Kidney epithelial cell (primary cell): ENCODE measurements around the gene IL1RL2. TPM values are rescaled to one million over a fixed set of nuclear protein-coding genes. Genes with fewer than 3 reads are reported as not detected.

Experiments used
- DNase-seq: peaks from one replicate; pipeline ENCODE4 v3.0.0-alpha.2; 2010; ENCODE audit warnings: low read depth
- H3K27me3 ChIP-seq: 2 replicates; pipeline ENCODE4 v1.6.0; 2011; ENCODE audit warnings: low read length; ENCODE audit not compliant: control insufficient read depth, insufficient read depth
- H3K36me3 ChIP-seq: 2 replicates; pipeline ENCODE4 v1.5.1; 2011; ENCODE audit warnings: low read length; ENCODE audit not compliant: control insufficient read depth, insufficient read depth
- H3K4me3 ChIP-seq: 2 replicates; pipeline ENCODE4 v1.5.1; 2011; ENCODE audit warnings: low read depth, mild to moderate bottlenecking, control low read depth, low read length
- total RNA-seq: library from RNA; depleted of rRNA; stranded (reverse); fragments of >200 nt; gene quantifications from 2 replicates; pipeline ENCODE4 v1.2.3, GENCODE V29; 2015
- TF ChIP-seq, protein P1 (sequence below): IDR thresholded peaks from 2 replicates; pipeline ENCODE4 v1.5.1; 2011; ENCODE audit warnings: mild to moderate bottlenecking, moderate library complexity, low read length, control low read depth, inconsistent platforms; ENCODE audit not compliant: insufficient read depth, poor library complexity, severe bottlenecking

Gene IL1RL2
- total RNA-seq, 1 donor from 2014 or later, result 2.1 TPM

DNA sequence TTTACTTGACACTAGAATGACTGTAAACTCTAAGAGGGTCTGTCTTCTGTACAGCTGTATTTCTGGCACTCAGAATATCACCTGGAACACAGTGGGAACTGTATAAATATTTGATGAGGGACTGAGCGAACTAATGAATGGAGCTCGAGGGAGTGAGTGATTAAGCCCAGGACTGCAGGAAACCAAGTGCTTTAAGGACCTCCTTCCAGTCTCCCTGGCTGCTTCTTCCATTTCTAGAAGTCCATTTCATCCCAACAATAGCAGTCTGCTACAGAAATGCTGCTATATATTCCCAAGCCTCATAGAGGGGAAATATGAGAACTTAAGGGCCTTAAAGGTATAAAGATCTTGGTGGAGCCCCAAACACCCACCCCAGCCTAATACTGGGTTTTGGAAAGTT is 2.8 kb upstream of the IL1RL2 start:
- no peak for DNase-seq
- H3K36me3 ChIP-seq, result no peaks in the 10 kb centered on the region
- TF ChIP-seq, protein P1, sequence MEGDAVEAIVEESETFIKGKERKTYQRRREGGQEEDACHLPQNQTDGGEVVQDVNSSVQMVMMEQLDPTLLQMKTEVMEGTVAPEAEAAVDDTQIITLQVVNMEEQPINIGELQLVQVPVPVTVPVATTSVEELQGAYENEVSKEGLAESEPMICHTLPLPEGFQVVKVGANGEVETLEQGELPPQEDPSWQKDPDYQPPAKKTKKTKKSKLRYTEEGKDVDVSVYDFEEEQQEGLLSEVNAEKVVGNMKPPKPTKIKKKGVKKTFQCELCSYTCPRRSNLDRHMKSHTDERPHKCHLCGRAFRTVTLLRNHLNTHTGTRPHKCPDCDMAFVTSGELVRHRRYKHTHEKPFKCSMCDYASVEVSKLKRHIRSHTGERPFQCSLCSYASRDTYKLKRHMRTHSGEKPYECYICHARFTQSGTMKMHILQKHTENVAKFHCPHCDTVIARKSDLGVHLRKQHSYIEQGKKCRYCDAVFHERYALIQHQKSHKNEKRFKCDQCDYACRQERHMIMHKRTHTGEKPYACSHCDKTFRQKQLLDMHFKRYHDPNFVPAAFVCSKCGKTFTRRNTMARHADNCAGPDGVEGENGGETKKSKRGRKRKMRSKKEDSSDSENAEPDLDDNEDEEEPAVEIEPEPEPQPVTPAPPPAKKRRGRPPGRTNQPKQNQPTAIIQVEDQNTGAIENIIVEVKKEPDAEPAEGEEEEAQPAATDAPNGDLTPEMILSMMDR, result no peak
- no peak overlapping the region for H3K4me3 ChIP-seq
- no peaks in the 10 kb centered on the region for H3K27me3 ChIP-seq

DNA sequence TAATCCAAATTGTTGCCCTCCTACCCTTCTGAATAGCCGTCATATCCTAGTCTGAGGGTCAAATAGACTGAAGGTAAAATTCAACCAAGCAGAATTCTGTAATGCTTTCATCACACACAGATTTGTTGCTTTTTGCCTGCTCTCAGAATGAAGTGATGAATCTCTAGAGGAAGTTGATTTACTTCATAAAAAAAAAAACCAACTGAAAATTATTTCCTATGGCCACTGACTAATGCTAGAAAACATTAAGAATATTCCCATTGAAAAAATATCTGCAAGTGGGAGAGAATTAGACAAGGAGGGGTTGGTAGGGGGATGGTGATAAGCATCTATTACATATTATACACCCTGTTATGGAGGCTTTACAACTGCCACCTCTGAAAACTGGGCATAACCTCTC is 2.3 kb upstream of the IL1RL2 start:
- no peak overlapping the region for H3K4me3 ChIP-seq
- TF ChIP-seq, protein P1, result no peak
- DNase-seq, result no peak
- no peaks in the 10 kb centered on the region for H3K27me3 ChIP-seq
- H3K36me3 ChIP-seq, result no peaks in the 10 kb centered on the region

DNA sequence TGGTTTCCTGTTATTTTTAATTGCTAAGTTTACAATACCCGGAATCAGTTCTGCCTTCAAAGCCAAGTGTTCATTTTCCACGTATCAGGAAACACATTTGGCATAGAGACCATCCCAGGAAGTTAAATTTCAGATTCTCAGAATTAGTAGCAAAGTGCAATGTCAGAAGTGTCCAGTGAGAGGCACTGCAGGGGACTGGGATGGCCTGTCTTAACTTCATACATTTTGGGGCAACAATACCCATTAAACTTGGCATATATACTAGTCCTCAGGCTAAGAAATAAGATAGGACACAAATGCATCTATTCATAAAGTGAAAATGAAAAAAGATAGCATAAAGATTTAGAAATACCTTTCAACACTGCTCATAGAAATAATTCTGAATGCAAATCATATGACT is 1.5 kb upstream of the IL1RL2 start:
- Histone ChIP-seq H3K4me3 (no peak overlapping the region), H3K36me3 (no peaks in the 10 kb centered on the region), H3K27me3 (no peaks in the 10 kb centered on the region)
- no peak for DNase-seq
- TF ChIP-seq, protein P1, result peak; percentile 47

DNA sequence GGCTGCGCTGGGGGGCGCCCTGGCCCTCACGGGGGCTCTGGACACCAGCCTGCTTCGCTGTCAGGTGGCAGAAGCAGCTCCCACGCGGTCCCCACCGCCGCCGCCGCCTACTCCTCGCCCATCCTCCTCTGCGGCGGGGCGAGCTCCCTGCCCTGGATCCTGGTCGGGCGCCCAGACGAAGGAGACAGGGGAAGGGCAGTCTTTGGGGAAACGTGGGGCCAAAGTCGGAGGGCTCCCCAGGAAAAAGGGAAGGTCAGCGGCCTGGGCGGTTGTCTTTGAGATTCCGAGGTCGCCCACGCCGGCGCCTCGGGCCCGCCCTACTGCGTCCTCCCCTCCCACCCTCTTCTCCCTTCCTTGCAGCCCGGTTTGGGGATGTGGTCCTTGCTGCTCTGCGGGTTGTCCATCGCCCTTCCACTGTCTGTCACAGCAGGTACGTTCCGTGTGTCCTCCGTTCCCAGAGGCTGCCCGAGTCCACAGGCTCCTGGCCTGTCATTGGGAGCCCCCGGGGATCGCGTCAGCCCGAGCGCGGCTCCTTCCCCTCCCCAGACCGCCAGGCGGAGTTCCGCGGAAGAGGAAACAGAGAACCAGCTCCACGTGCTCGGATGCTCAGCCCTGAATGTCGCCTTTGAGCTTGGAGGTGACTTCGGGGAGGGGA is 800 bp downstream of the IL1RL2 start:
- no peaks in the 10 kb centered on the region for H3K36me3 ChIP-seq
- TF ChIP-seq, protein P1, result peak; percentile 36

DNA sequence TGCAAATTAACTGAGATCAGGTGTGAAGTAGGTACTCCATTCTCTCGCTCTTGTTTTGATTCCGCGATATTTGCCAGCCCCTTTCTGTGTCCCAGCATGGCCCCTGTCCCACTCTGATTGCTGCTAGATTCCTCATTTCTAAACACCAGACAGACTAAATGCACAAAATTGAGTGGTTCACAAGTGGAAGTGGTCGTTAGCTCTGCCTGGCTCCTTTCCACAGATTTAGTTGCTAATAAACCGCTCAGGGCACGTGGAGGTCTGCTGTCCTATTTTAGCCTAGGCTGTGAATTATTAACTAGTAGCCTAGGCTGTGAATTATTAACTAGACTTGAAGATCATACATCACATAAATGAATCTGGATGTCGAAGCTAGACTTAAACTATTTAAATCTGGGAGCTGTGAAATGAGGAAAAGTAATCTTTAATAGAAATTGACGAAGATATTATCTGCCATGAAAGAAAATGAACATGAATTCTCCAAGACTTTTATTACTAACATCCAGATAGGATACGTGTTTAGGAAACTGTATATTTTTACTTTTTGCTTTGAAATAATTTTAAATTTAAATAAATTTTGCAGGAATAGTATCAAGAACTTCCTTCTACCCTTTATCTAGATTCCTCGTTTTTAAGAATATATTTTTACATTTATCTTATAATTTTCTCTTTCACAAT is 3.7 kb downstream of the IL1RL2 start:
- H3K36me3 ChIP-seq, result no peaks in the 10 kb centered on the region
- no peaks in the 10 kb centered on the region for H3K27me3 ChIP-seq
- TF ChIP-seq, protein P1, result no peak
- DNase-seq, result no peak
- H3K4me3 ChIP-seq, result no peak overlapping the region

More for the DNA sequence above, 800 bp downstream of the IL1RL2 start:
- Histone ChIP-seq H3K4me3 (peak overlapping the region; percentile 37), H3K27me3 (no peaks in the 10 kb centered on the region)
- no peak for DNase-seq
